Prostate gland (tissue), 2 donors: Measurements from ENCODE around the gene ITGA7. TPM values are rescaled to one million over a fixed set of nuclear protein-coding genes. Genes with fewer than 3 reads are reported as not detected.
A peak's percentile ranks its signal among the peaks of the same experiment; 100 is the strongest.

Source experiments
- DNase-seq: peaks from one replicate; pipeline ENCODE4 v3.0.0-alpha.2; 2019; ENCODE audit warnings: low spot score
- H3K27ac ChIP-seq, 2 donors: fragments of 200-600 bp; sonication (generic); 2 replicates each; pipeline ENCODE4 v1.5.1; 2017 to 2019
- H3K27me3 ChIP-seq: fragments of 200-600 bp; sonication (generic); replicated peaks from 2 replicates; pipeline ENCODE4 v1.5.1; 2019; ENCODE audit not compliant: insufficient read depth
- H3K36me3 ChIP-seq, 2 donors: fragments of 200-600 bp; sonication (generic); 1 replicate in 1 of 2; 2 replicates in 1 of 2; pipeline versions ENCODE4 v1.5.1 to v1.8.1; 2017 to 2019
- H3K4me1 ChIP-seq: fragments of 200-600 bp; sonication (generic); replicated peaks from 2 replicates; pipeline ENCODE4 v1.5.1; 2019
- H3K4me3 ChIP-seq, 2 donors: fragments of 200-600 bp; sonication (generic); 2 replicates each; pipeline ENCODE4 v1.5.1; 2017 to 2019
- H3K9me3 ChIP-seq: fragments of 200-600 bp; sonication (generic); 2 replicates; pipeline ENCODE4 v1.5.1; 2017
- POLR2A ChIP-seq: fragments of 450-650 bp; IDR thresholded peaks from one replicate; pipeline ENCODE4 v1.6.1; 2016; ENCODE audit warnings: antibody characterized with exemption, mild to moderate bottlenecking
- POLR2AphosphoS5 ChIP-seq: sonication (generic); formaldehyde crosslinking; IDR thresholded peaks from one replicate; pipeline ENCODE4 v1.6.1; 2017; ENCODE audit warnings: antibody characterized with exemption
- WGBS: methylation state at CpG from one replicate; pipeline ENCODE4 v1.1.5; 2018; 5-methylcytosine and 5-hydroxymethylcytosine counted together
- intact Hi-C: fragments of 100-400 bp; cut with DNase I; formaldehyde crosslinking; loops from one replicate; pipeline ENCODE4 v1.14.2; 2022
- total RNA-seq, 2 donors: library from RNA; depleted of rRNA; stranded (reverse); fragments of >200 nt; gene quantifications; one replicate each; pipeline ENCODE4 v1.1.0, GENCODE V29; 2016
- TF ChIP-seq, protein P1 (sequence below), 4 experiments: fragments of 200-600 bp in 2 of 4; fragments of 450-650 bp in 2 of 4; sonication (generic) in 2 of 4; IDR thresholded peaks; 1 replicate in 3 of 4; 2 replicates in 1 of 4; pipeline ENCODE4 v1.5.1; 2016 to 2019; ENCODE audit warnings: antibody characterized with exemption in 4 of 4, mild to moderate bottlenecking in 2 of 4, moderate library complexity in 2 of 4

The ITGA7 gene
- total RNA-seq, 2 donors from 2014 or later = 17.4 to 37.0 TPM

DNA sequence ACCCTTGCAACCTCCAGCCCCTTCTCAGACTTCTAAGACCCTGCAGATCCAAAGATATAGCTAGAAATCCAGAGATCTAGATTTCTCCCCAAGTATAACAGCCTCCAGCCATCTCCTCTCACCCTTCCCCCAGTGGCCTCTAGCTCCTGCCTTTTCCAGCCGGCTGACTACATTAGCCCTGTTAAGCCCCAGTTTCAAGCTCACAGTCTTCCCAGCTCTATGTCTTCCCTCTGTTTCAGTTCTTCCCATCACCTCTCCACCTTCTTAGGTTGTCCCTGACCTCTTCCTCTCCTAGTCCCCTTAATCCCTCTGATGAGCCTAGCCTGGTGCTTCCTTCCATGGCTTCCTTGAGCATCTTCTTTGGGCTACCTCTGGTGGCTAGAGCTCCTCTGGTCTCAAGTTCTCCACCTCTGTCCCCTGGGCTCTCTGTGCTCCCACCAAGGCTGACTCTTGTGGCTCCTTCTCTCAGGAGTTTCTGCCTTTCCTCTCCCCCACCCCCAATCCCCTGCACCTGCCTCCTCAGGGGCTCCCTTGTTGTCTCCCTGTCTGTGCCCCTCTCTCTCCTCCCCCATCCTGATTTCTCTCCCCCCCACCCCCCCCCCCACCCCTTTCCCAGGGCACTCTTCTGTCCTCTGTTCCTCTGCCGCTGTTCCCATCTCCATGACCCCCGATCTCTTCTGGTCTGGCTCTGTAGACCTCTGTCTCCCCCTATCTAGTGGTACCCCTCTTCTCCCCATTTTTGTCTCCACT lies 34.4 kb upstream of the ITGA7 start:
- no peak for DNase-seq
- Histone ChIP-seq H3K9me3 (no peaks in the 10 kb centered on the region), H3K4me1 (peaks cover 4% of the 10 kb centered on the region), H3K36me3 (no peaks in the 10 kb centered on the region), H3K4me3 (peak overlapping the region in 1 of 2 donors; percentile 48), H3K27ac (peak overlapping the region in 1 of 2 donors; percentile 35), H3K27me3 (no peaks in the 10 kb centered on the region)
- intact Hi-C loops = loop anchor here (2.0 kb wide), 1 partner anchor 55 kb away; no protein-coding TSS in a partner anchor
- TF ChIP-seq POLR2AphosphoS5 (no peak), POLR2A (no peak)
- TF ChIP-seq, protein P1, sequence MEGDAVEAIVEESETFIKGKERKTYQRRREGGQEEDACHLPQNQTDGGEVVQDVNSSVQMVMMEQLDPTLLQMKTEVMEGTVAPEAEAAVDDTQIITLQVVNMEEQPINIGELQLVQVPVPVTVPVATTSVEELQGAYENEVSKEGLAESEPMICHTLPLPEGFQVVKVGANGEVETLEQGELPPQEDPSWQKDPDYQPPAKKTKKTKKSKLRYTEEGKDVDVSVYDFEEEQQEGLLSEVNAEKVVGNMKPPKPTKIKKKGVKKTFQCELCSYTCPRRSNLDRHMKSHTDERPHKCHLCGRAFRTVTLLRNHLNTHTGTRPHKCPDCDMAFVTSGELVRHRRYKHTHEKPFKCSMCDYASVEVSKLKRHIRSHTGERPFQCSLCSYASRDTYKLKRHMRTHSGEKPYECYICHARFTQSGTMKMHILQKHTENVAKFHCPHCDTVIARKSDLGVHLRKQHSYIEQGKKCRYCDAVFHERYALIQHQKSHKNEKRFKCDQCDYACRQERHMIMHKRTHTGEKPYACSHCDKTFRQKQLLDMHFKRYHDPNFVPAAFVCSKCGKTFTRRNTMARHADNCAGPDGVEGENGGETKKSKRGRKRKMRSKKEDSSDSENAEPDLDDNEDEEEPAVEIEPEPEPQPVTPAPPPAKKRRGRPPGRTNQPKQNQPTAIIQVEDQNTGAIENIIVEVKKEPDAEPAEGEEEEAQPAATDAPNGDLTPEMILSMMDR (IDR thresholded peaks at IDR 0.05) = no peak
- whole genome bisulfite sequencing = 16% methylated on average over 3 of the region's 3 CpGs

DNA sequence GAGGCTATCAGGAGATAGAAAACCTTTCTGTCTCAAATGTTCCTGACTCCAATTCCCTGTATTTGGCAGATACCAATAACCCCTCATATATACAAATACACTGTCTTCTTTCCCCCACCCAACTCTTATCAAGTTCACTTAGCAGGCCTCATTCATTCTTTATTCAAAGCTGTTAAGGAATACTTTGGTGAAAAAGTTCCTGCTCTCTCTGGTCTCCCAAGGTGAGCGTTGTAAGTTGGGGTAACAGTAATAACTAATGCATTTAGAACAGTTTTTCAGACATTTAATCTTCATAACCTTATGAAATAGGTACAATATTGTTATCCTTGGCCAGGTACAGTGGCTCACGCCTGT lies 31.3 kb upstream of the ITGA7 start:
- H3K27me3 ChIP-seq = no peaks in the 10 kb centered on the region
- peak overlapping the region in 1 of 2 donors; percentile 41 for H3K4me3 ChIP-seq
- 82% methylated on average over 2 of the region's 2 CpGs for WGBS
- DNase-seq = no peak
- intact Hi-C loops = loop anchor here (2.0 to 10.0 kb wide), 3 partner anchors 200 to 366 kb away; partner anchors contain the start of genes PA2G4 and RPS26
- H3K36me3 ChIP-seq = no peaks in the 10 kb centered on the region
- peaks cover 4% of the 10 kb centered on the region for H3K4me1 ChIP-seq
- H3K27ac ChIP-seq = no peak overlapping the region
- no peak for TF ChIP-seq POLR2A
- no peak for TF ChIP-seq POLR2AphosphoS5
- TF ChIP-seq, protein P1 (IDR thresholded peaks at IDR 0.05) = no peak
- H3K9me3 ChIP-seq = no peaks in the 10 kb centered on the region

DNA sequence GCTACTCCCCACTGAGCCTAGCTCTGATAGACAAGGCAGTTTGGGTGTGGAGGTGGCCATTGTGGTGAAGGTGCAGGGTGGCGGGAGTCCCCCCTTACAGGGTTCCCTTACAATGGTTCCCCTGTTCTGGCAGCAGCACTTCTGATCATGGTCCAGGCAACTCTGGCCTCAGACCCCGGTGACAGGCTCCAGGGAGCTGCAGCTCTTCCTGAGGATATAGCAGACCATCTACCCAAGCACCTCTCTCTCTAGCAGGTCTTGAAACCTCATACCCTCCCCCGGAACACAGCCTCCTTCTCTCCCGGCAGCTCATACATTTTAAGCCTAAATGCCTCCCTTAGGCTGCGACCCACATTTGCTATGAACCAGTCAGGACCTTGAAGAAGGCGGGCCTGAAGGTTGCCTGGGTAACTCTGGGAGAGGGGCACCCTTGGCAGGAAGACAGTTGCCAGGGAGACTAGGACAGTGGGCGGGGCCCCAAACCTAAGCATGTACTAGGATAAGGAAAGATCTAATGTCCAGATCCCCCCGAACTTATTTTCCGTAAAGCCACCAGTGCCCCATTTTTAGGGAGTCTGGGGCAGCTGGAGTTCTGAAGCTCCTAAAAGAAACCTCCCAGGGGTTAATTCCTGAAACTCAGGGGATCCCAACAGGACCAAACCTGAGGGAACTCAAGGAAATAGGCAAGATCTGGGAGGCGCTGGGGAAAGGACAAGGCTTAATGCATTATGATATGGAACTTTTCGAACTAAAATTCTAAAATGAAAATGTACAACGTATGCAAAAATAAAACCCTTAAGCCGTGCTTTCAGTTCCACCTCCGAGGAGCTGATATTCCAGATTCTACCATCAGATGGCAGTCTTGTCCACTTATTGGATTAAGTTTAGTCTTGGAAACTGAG lies 30.7 kb upstream of the ITGA7 start:
- Histone ChIP-seq H3K36me3 (no peaks in the 10 kb centered on the region), H3K27ac (peak overlapping the region; percentile 56 to 61), H3K27me3 (no peaks in the 10 kb centered on the region), H3K4me1 (no peaks in the 10 kb centered on the region), H3K4me3 (peak overlapping the region; percentile 26 to 41), H3K9me3 (no peaks in the 10 kb centered on the region)
- DNase-seq = peak; percentile 84
- intact Hi-C loops = loop anchor here (2.0 to 10.0 kb wide), 3 partner anchors 200 to 366 kb away; partner anchors contain the start of genes PA2G4 and RPS26
- 2% methylated on average over 14 of the region's 14 CpGs for WGBS
- TF ChIP-seq POLR2A = no peak
- TF ChIP-seq, protein P1 (IDR thresholded peaks at IDR 0.05) = peak; percentile 72 to 96 (median 92)
- peak; percentile 62 for TF ChIP-seq POLR2AphosphoS5

DNA sequence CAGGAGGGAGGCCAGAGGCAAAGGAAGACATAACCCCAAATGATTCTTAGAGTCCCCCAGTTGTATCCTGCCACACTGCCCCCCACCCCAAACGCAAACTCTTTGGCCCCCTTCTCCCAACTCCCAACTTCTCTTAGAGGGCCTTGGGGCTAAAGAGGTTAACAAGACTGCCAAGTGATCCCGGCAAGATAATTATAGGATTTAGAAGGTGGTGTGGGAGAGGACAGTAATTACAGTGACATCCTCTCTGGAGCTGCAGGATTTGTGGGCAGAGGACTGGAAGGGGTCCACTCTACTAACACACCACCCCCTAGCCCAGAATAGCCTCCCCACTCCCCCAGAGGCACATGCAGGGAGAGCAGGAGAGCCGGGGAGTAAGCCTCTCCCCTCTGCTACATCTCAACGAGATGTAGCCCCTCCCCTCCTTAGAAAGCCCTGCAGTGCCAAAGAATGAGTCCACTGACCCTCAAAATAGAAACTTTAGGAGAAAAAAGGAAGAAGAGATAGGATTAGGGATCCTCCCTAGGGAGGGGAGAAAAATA lies 29.9 kb upstream of the ITGA7 start:
- Histone ChIP-seq H3K27me3 (no peaks in the 10 kb centered on the region), H3K36me3 (no peaks in the 10 kb centered on the region), H3K4me3 (no peak overlapping the region), H3K9me3 (no peaks in the 10 kb centered on the region), H3K4me1 (no peaks in the 10 kb centered on the region), H3K27ac (peak overlapping the region; percentile 56 to 61)
- WGBS = 2% methylated on average over 4 of the region's 4 CpGs
- no peak for DNase-seq
- intact Hi-C loops = loop anchor here (2.0 to 10.0 kb wide), 3 partner anchors 201 to 367 kb away; partner anchors contain the start of genes PA2G4 and RPS26
- TF ChIP-seq POLR2AphosphoS5 (no peak), POLR2A (no peak)
- TF ChIP-seq, protein P1 (IDR thresholded peaks at IDR 0.05) = no peak
